HepG2 (cell line): ENCODE data around the gene B4GALT5. TPM values are rescaled to one million over a fixed set of nuclear protein-coding genes. Genes with fewer than 3 reads are reported as not detected.

ENCODE experiments used
- CBX1 ChIP-seq: IDR thresholded peaks from one replicate; pipeline ENCODE4 v1.6.1; 2016; ENCODE audit warnings: antibody characterized with exemption, low read depth
- CENPX ChIP-seq: sonication (generic); formaldehyde crosslinking; IDR thresholded peaks from 2 replicates; pipeline ENCODE4 v1.9.0; 2021; ENCODE audit warnings: mild to moderate bottlenecking, missing genetic modification reagents, moderate library complexity
- CHD2 ChIP-seq: IDR thresholded peaks from 2 replicates; pipeline ENCODE4 v1.6.1; 2011; ENCODE audit warnings: low read depth, low read length, improper control_type of control experiment
- HOXA5 ChIP-seq: sonication (generic); formaldehyde crosslinking; IDR thresholded peaks from 2 replicates; pipeline ENCODE4 v1.4.0; 2020; ENCODE audit warnings: missing genetic modification reagents
- MEIS1 ChIP-seq: sonication (generic); formaldehyde crosslinking; IDR thresholded peaks from 2 replicates; pipeline ENCODE4 v1.9.0; 2021; ENCODE audit warnings: mild to moderate bottlenecking, missing genetic modification reagents, moderate library complexity, borderline replicate concordance
- NFYC ChIP-seq: IDR thresholded peaks from 2 replicates; pipeline ENCODE4 v1.6.1; 2016; ENCODE audit warnings: missing genetic modification reagents, missing compliant biosample characterization
- ONECUT2 ChIP-seq: sonication (generic); formaldehyde crosslinking; IDR thresholded peaks from 2 replicates; pipeline ENCODE4 v1.4.0; 2020; ENCODE audit warnings: missing genetic modification reagents
- PLRG1 ChIP-seq: fragments of 450-650 bp; conservative IDR thresholded peaks from 2 replicates; pipeline ENCODE4 v1.6.1; 2016
- PRPF4 ChIP-seq: fragments of 200-400 bp; formaldehyde crosslinking; IDR thresholded peaks from 2 replicates; pipeline ENCODE4 v1.6.1; 2016; ENCODE audit warnings: low read length, low read depth; ENCODE audit not compliant: poor library complexity, severe bottlenecking
- REPIN1 ChIP-seq: sonication (generic); formaldehyde crosslinking; IDR thresholded peaks from 2 replicates; pipeline ENCODE4 v1.8.0; 2022; ENCODE audit warnings: missing genetic modification reagents, low read depth, mild to moderate bottlenecking, borderline replicate concordance
- SRF ChIP-seq: IDR thresholded peaks from 2 replicates; pipeline ENCODE4 v1.6.1; 2011; ENCODE audit warnings: mild to moderate bottlenecking, low read depth, low read length, moderate library complexity
- SSRP1 ChIP-seq: IDR thresholded peaks from 2 replicates; pipeline ENCODE4 v1.6.1; 2016; ENCODE audit warnings: control low read depth
- ZBTB8A ChIP-seq: sonication (generic); formaldehyde crosslinking; IDR thresholded peaks from 2 replicates; pipeline ENCODE4 v1.4.0; 2020; ENCODE audit warnings: mild to moderate bottlenecking, low read depth, missing genetic modification reagents, borderline replicate concordance
- ZC3H13 ChIP-seq: sonication (generic); formaldehyde crosslinking; IDR thresholded peaks from 2 replicates; pipeline ENCODE4 v1.8.1; 2023; ENCODE audit warnings: mild to moderate bottlenecking, missing genetic modification reagents, moderate library complexity
- ZMYM3 ChIP-seq: sonication (generic); formaldehyde crosslinking; IDR thresholded peaks from 2 replicates; pipeline ENCODE4 v1.5.1; 2020; ENCODE audit warnings: mild to moderate bottlenecking, missing genetic modification reagents
- ZNF225 ChIP-seq: sonication (generic); formaldehyde crosslinking; IDR thresholded peaks from 2 replicates; pipeline ENCODE4 v1.4.0; 2020; ENCODE audit warnings: mild to moderate bottlenecking, missing genetic modification reagents
- ZNF34 ChIP-seq: sonication (generic); formaldehyde crosslinking; IDR thresholded peaks from 2 replicates; pipeline ENCODE4 v1.4.0; 2020; ENCODE audit warnings: mild to moderate bottlenecking, missing genetic modification reagents, borderline replicate concordance
- ZNF468 ChIP-seq: sonication (generic); formaldehyde crosslinking; IDR thresholded peaks from 2 replicates; pipeline ENCODE4 v1.8.0; 2022; ENCODE audit warnings: mild to moderate bottlenecking, moderate library complexity, missing genetic modification reagents
- ZNF572 ChIP-seq: sonication (generic); formaldehyde crosslinking; IDR thresholded peaks from 2 replicates; pipeline ENCODE4 v1.5.1; 2020; ENCODE audit warnings: mild to moderate bottlenecking, missing genetic modification reagents
- ZNF674 ChIP-seq: sonication (generic); formaldehyde crosslinking; IDR thresholded peaks from 2 replicates; pipeline ENCODE4 v1.5.0; 2020; ENCODE audit warnings: low read depth, mild to moderate bottlenecking, missing genetic modification reagents
- ZNF781 ChIP-seq: sonication (generic); formaldehyde crosslinking; IDR thresholded peaks from 2 replicates; pipeline ENCODE4 v1.5.1; 2020; ENCODE audit warnings: borderline replicate concordance, mild to moderate bottlenecking, missing genetic modification reagents; ENCODE audit errors: not compliant biosample characterization
- ZNF782 ChIP-seq: sonication (generic); formaldehyde crosslinking; IDR thresholded peaks from 2 replicates; pipeline ENCODE4 v1.4.0; 2020; ENCODE audit warnings: missing genetic modification reagents, mild to moderate bottlenecking, borderline replicate concordance
- ZSCAN22 ChIP-seq: sonication (generic); formaldehyde crosslinking; IDR thresholded peaks from 2 replicates; pipeline ENCODE4 v1.4.0; 2020; ENCODE audit warnings: mild to moderate bottlenecking, missing genetic modification reagents
- polyA plus RNA-seq, 8 experiments: library from polyadenylated mRNA; depleted of rRNA in 3 of 8; stranded (reverse) in 7 of 8; unstranded in 1 of 8; fragments of >200 nt; fragmentation: Illumina TruSeq in 4 of 8; extraction: Trizol in 4 of 8; gene quantifications; 2 replicates each; pipeline versions ENCODE4 v1.2.1 to v1.2.3, GENCODE V29; 2011 to 2016; ENCODE audit warnings: low read depth in 4 of 8, missing spikeins in 1 of 8, mixed read lengths in 1 of 8; ENCODE audit not compliant: insufficient read depth in 1 of 8
- total RNA-seq, 5 experiments: library from RNA; depleted of rRNA; stranded (reverse); fragments of >200 nt; fragmentation: Illumina TruSeq; extraction: Trizol; gene quantifications; 2 replicates each; pipeline ENCODE4 v1.2.3, GENCODE V29; 2016; ENCODE audit warnings: low read depth in 1 of 5
- TF ChIP-seq, protein P1 (sequence below): IDR thresholded peaks from 2 replicates; pipeline ENCODE4 v1.6.1; 2016; ENCODE audit warnings: mild to moderate bottlenecking
- TF ChIP-seq, protein P2 (sequence below): sonication (generic); IDR thresholded peaks from 2 replicates; pipeline ENCODE4 v1.6.1; 2016; ENCODE audit warnings: low read depth, borderline replicate concordance
- TF ChIP-seq, protein P3 (sequence below): sonication (generic); formaldehyde crosslinking; IDR thresholded peaks from 2 replicates; pipeline ENCODE4 v1.5.0; 2020; ENCODE audit warnings: mild to moderate bottlenecking, missing genetic modification reagents

B4GALT5 gene
- total and polyA plus RNA-seq, 2 of the 13 experiments (the other 11 are each of a cell fraction or from before 2014, with no cell fraction given), result 27.3 to 30.9 TPM

DNA sequence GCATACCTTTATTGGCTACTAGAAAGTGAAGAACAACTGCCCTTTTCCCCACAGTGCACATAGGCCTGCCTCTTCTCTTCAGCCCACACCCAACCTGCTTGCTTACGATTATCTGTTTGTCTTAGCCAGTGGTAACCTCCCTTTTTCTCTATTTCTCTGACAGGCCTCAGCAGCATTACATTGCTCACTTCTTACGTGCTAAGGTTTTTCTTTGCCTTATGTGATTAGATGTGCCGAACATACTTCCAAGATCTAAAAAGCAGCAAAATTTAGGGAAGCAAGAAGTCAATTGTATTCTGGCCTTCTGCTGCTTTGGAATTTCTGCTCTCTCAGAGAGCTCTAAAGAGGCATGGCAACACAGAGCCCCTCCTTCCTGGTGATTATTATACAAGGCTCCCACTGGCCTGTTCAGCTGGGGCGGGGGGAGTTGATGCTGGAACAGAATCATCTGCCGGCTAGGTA, 7.0 kb downstream of the B4GALT5 start (continued):
- TF ChIP-seq PRPF4, result no peak
- TF ChIP-seq CBX1, result no peak
- TF ChIP-seq MEIS1, result no peak
- no peak for TF ChIP-seq ZSCAN22 (CRISPR knock-in tag)
- TF ChIP-seq ZNF34 (CRISPR knock-in tag), result no peak
- no peak for TF ChIP-seq NFYC (CRISPR knock-in tag)
- TF ChIP-seq CENPX (CRISPR knock-in tag), result no peak
- TF ChIP-seq ZNF782 (CRISPR knock-in tag), result no peak
- TF ChIP-seq, protein P1, sequence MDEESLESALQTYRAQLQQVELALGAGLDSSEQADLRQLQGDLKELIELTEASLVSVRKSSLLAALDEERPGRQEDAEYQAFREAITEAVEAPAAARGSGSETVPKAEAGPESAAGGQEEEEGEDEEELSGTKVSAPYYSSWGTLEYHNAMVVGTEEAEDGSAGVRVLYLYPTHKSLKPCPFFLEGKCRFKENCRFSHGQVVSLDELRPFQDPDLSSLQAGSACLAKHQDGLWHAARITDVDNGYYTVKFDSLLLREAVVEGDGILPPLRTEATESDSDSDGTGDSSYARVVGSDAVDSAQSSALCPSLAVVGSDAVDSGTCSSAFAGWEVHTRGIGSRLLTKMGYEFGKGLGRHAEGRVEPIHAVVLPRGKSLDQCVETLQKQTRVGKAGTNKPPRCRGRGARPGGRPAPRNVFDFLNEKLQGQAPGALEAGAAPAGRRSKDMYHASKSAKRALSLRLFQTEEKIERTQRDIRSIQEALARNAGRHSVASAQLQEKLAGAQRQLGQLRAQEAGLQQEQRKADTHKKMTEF (CRISPR knock-in tag), result no peak
- TF ChIP-seq SSRP1 (CRISPR knock-in tag), result 0 out of 2 replicates have a peak, but pooled peaks have one; percentile 27
- TF ChIP-seq CHD2, result no peak
- no peak for TF ChIP-seq REPIN1
- TF ChIP-seq PLRG1, result no peak
- no peak for TF ChIP-seq ZNF781 (CRISPR knock-in tag)
- no peak for TF ChIP-seq ZNF225 (CRISPR knock-in tag)
- no peak for TF ChIP-seq ZBTB8A (CRISPR knock-in tag)
- TF ChIP-seq, protein P2, sequence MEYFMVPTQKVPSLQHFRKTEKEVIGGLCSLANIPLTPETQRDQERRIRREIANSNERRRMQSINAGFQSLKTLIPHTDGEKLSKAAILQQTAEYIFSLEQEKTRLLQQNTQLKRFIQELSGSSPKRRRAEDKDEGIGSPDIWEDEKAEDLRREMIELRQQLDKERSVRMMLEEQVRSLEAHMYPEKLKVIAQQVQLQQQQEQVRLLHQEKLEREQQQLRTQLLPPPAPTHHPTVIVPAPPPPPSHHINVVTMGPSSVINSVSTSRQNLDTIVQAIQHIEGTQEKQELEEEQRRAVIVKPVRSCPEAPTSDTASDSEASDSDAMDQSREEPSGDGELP, result no peak
- TF ChIP-seq ZNF674 (CRISPR knock-in tag), result no peak
- TF ChIP-seq HOXA5 (CRISPR knock-in tag), result no peak
- TF ChIP-seq ZC3H13 (CRISPR knock-in tag), result no peak
- TF ChIP-seq ZNF572 (CRISPR knock-in tag), result no peak
- TF ChIP-seq ONECUT2 (CRISPR knock-in tag), result no peak
- no peak for TF ChIP-seq SRF
- TF ChIP-seq ZMYM3, result 0 out of 2 replicates have a peak, but pooled peaks have one; percentile 8
- no peak for TF ChIP-seq ZNF468 (CRISPR knock-in tag)
- TF ChIP-seq, protein P3, sequence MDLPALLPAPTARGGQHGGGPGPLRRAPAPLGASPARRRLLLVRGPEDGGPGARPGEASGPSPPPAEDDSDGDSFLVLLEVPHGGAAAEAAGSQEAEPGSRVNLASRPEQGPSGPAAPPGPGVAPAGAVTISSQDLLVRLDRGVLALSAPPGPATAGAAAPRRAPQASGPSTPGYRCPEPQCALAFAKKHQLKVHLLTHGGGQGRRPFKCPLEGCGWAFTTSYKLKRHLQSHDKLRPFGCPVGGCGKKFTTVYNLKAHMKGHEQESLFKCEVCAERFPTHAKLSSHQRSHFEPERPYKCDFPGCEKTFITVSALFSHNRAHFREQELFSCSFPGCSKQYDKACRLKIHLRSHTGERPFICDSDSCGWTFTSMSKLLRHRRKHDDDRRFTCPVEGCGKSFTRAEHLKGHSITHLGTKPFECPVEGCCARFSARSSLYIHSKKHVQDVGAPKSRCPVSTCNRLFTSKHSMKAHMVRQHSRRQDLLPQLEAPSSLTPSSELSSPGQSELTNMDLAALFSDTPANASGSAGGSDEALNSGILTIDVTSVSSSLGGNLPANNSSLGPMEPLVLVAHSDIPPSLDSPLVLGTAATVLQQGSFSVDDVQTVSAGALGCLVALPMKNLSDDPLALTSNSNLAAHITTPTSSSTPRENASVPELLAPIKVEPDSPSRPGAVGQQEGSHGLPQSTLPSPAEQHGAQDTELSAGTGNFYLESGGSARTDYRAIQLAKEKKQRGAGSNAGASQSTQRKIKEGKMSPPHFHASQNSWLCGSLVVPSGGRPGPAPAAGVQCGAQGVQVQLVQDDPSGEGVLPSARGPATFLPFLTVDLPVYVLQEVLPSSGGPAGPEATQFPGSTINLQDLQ, result no peak
